Thoracic aorta (tissue), 2 donors: ENCODE data around the gene GALNT17. TPM values are rescaled to one million over a fixed set of nuclear protein-coding genes. Genes with fewer than 3 reads are reported as not detected.

Source experiments
- ATAC-seq: fragments of 150-250 bp; one replicate; pipeline ENCODE4 v1.8.0; 2017; ENCODE audit warnings: low read depth; ENCODE audit not compliant: insufficient number of reproducible peaks, low FRiP score
- DNase-seq: peaks from one replicate; pipeline ENCODE4 v3.0.0-alpha.2; 2020; ENCODE audit warnings: low spot score
- H3K27ac ChIP-seq, 2 donors: fragments of 200-600 bp; sonication (generic); 1 replicate in 1 of 2; 2 replicates in 1 of 2; pipeline ENCODE4 v1.5.1; 2016; ENCODE audit warnings: mild to moderate bottlenecking in 2 of 2, moderate library complexity in 2 of 2
- H3K27me3 ChIP-seq: fragments of 200-600 bp; sonication (generic); replicated peaks from 2 replicates; pipeline ENCODE4 v1.6.0; 2016; ENCODE audit warnings: mild to moderate bottlenecking; ENCODE audit not compliant: insufficient read depth
- H3K36me3 ChIP-seq: fragments of 200-600 bp; sonication (generic); one replicate; pipeline ENCODE4 v1.5.1; 2016
- H3K4me1 ChIP-seq, 2 donors: fragments of 200-600 bp; sonication (generic); 1 replicate in 1 of 2; 2 replicates in 1 of 2; pipeline versions ENCODE4 v1.5.1 to v1.6.0; 2016; ENCODE audit warnings: low read depth in 2 of 2, mild to moderate bottlenecking in 1 of 2; ENCODE audit not compliant: control insufficient read depth in 1 of 2
- H3K4me3 ChIP-seq: fragments of 200-600 bp; sonication (generic); 2 replicates; pipeline ENCODE4 v1.5.1; 2016; ENCODE audit warnings: mild to moderate bottlenecking
- H3K9me3 ChIP-seq: fragments of 200-600 bp; sonication (generic); 2 replicates; pipeline ENCODE4 v1.5.1; 2016
- CTCF ChIP-seq: fragments of 200-600 bp; sonication (generic); IDR thresholded peaks from one replicate; pipeline ENCODE4 v1.5.1; 2019; ENCODE audit warnings: antibody characterized with exemption
- total RNA-seq, 2 donors: library from RNA; depleted of rRNA; stranded (reverse); fragments of >200 nt; gene quantifications; one replicate each; pipeline versions ENCODE4 v1.1.0 to v1.2.3, GENCODE V29; 2016

The GALNT17 gene
- total RNA-seq, 2 donors from 2014 or later: 17.6 to 20.8 TPM

GRCh38 chr7:71721742-71722141 lies 589.8 kb downstream of the GALNT17 start:
- DNase-seq (no peak), ATAC-seq (no peak)
- Histone ChIP-seq H3K9me3 (no peaks in the 10 kb centered on the region), H3K4me3 (no peak overlapping the region), H3K27ac (no peak overlapping the region), H3K36me3 (no peaks in the 10 kb centered on the region), H3K4me1 (no peaks in the 10 kb centered on the region), H3K27me3 (no peaks in the 10 kb centered on the region)
- TF ChIP-seq CTCF: no peak

- ATAC-seq: no peak
- no peak for DNase-seq
- Histone ChIP-seq H3K4me3 (no peak overlapping the region), H3K27ac (no peak overlapping the region), H3K36me3 (no peaks in the 10 kb centered on the region), H3K4me1 (no peaks in the 10 kb centered on the region), H3K27me3 (no peaks in the 10 kb centered on the region), H3K9me3 (no peaks in the 10 kb centered on the region)
- TF ChIP-seq CTCF: no peak
Observed at GRCh38 chr7:71723859-71724258, 591.9 kb downstream of the GALNT17 start.

- Histone ChIP-seq H3K4me1 (no peaks in the 10 kb centered on the region), H3K36me3 (no peaks in the 10 kb centered on the region), H3K9me3 (no peaks in the 10 kb centered on the region), H3K4me3 (no peak overlapping the region), H3K27me3 (no peaks in the 10 kb centered on the region), H3K27ac (no peak overlapping the region)
- ATAC-seq (no peak), DNase-seq (no peak)
- no peak for TF ChIP-seq CTCF
Observed at GRCh38 chr7:71727347-71727746, 595.4 kb downstream of the GALNT17 start.

DNA sequence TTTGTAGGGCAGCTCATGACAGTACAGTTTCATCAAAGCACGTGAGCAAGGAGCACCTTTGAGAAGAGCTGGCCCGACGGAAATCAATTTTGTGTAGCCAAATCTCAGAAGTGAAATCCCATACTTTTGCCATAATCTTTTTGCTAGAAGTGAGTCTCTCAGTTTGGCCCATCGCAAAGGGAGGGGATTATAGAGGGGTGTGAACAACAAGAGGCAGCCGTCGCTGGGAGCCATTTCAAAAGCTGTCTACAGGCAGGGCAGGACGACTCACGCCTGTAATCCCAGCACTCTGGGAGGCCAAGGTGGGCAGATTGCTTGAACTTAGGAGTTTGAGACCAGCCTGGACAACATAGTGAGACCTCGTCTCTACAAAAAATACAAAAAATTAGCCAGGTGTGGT lies 599.8 kb downstream of the GALNT17 start:
- ATAC-seq: no peak
- Histone ChIP-seq H3K4me3 (no peak overlapping the region), H3K4me1 (no peaks in the 10 kb centered on the region), H3K27ac (no peak overlapping the region), H3K9me3 (no peaks in the 10 kb centered on the region), H3K36me3 (no peaks in the 10 kb centered on the region), H3K27me3 (no peaks in the 10 kb centered on the region)
- no peak for TF ChIP-seq CTCF
- no peak for DNase-seq

DNA sequence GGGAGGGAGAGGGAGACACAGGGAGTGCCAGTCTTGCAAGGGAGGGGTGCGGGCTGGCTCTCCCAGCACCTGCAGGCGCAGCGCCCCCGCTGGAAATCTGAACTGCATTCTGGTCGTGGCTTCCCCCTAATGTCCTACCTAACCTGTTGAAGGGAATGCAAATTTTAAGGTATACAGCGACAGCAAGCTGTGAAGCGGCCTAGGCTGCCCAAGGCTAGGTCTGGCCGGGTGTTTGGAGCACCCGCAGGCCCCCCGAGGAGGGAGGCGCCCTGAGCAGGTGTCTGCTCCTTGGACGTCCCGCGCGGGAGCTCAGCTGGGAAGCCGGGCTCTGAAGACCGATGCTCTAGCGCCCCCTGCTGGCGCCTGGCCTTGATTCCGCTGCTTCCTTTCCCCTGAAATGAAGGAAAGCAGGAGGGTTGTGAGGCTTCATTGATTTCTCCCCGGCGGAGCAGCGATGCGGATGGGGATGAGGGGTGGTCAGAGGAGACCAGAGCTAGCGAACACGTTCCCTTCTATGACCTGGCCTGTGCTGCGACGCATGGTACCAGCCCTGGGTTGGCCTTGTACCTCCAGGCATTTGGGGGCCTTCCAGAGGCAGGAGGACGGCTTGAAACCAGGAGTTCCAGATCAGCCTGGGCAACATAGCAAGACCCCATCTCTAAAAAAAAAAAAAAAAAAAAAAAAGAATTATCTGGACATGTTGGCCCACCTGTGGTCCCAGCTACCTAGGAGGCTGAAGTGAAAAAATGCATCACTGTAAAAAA lies 601.3 kb downstream of the GALNT17 start:
- H3K4me3 ChIP-seq: peak overlapping the region; percentile 61
- no peaks in the 10 kb centered on the region for H3K4me1 ChIP-seq
- H3K27ac ChIP-seq: no peak overlapping the region
- no peaks in the 10 kb centered on the region for H3K27me3 ChIP-seq
- TF ChIP-seq CTCF: peak; percentile 94
- H3K36me3 ChIP-seq: no peaks in the 10 kb centered on the region
- ATAC-seq (no peak), DNase-seq (no peak)
- no peaks in the 10 kb centered on the region for H3K9me3 ChIP-seq
